Retina (tissue), 1 donor: Measurements from ENCODE around the gene INSYN2A.
A peak's percentile ranks its signal among the peaks of the same experiment; 100 is the strongest.

Source experiments
- DNase-seq: peaks from one replicate; pipeline ENCODE4 v3.0.0-alpha.2; 2016

INSYN2A gene

GRCh38 chr10:127196282-127197153 is at the start of gene INSYN2A:
Gene INSYN2A (minus strand): TSS chr10:127196591. CDS start chr10:127176395, 20,196 bp downstream.
- DNase-seq = peak; percentile 83

GRCh38 chr10:127245456-127245855 is 49.1 kb upstream of the INSYN2A start:
- no peak for DNase-seq

- no peak for DNase-seq
Observed at GRCh38 chr10:127243490-127244272, 47.3 kb upstream of the INSYN2A start.

GRCh38 chr10:127242914-127243313 is 46.5 kb upstream of the INSYN2A start:
- DNase-seq = no peak

GRCh38 chr10:127236266-127236665 is 39.9 kb upstream of the INSYN2A start:
- no peak for DNase-seq

GRCh38 chr10:127234306-127234800 is 38.0 kb upstream of the INSYN2A start:
- no peak for DNase-seq

GRCh38 chr10:127228195-127228787 is 31.9 kb upstream of the INSYN2A start:
- DNase-seq = peak; percentile 23

- DNase-seq = no peak
Observed at GRCh38 chr10:127227663-127228062, 31.3 kb upstream of the INSYN2A start.

- no peak for DNase-seq
Observed at GRCh38 chr10:127227027-127227426, 30.6 kb upstream of the INSYN2A start.

GRCh38 chr10:127221281-127221680 is 24.9 kb upstream of the INSYN2A start:
- no peak for DNase-seq

DNA sequence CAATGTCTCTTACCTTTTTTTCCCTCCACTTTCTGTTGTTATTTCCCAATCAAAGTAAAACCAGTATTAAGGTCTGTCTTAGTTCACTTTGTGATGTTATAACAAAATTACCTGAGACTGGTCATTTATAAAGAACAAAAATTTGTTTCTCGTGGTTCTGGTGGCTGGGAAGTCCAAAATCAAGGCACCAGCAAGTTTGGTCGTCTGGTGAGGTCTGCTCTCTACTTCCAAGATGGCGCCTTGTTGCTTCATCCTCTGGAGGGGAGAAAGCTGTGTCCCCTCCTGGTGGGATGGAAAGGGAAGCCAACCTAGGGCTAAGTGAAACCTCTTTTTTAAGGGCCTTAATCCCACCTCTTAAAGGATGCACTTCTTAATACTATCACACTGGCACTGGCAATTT is 22.3 kb upstream of the INSYN2A start:
- DNase-seq = no peak

DNA sequence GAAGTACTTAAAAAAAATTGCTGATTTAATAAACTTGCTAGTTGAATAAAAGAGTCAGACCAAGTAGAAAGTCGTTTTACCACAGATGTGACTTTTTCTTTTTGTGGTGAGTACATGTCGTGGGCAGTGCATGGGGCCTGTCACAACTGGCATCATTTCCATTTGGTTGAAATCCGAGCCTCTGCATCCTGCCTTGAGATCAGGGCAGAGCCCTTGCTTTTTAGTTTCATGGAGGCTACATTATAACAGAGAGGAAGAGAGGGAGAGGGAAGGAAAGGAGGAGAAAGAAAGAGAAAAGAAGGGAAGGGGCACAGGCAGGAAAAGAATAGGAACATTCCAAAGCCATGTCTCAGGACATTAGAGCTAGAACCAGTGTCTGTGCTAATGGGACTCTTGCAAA is 20.4 kb upstream of the INSYN2A start:
- DNase-seq = no peak

DNA sequence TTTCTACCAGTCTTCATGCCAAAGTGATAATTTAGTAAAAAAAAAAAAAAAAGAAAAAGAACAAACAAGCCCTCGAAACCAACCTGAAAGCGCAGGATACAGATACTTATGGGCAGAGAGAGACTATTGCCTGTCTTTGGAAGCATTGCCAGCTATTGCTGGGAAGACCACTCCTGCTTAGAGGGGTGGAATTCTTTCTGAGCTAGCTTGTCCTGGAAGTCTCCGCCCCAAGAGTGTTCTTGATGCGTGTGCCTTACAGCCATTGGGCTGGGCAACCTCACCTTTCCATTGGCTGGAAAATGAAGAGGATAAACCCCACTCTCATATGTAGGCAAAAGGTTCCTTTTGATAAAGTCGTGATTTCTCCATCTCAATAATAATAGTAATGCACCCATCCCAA is 19.9 kb upstream of the INSYN2A start:
- no peak for DNase-seq

GRCh38 chr10:127215866-127216265 is 19.5 kb upstream of the INSYN2A start:
- DNase-seq = no peak

DNA sequence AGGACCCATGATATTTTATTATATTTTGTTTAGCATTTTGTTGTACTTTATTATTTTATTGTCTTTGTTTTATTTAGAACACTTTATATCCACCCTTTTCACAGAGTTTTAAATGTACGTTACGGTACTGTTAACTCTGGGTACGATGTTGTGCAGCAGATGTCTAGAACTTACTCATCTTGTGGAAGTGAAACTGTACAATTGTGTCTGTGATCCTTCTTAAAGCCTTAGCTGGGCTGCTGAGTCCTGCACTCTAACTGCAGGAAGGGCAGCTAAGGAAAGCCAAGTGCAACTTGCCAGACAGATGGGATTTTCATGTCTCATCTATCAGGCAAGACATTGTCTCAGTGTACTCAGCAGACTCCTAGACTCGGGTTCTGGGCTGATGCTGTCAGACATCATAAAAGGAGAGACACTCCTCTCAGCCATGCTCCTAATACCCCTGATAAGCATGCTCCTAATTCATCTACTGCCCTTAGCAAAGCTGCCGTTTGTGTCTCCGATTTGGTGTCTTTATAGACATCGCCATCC is 14.6 kb upstream of the INSYN2A start:
- DNase-seq = no peak

DNA sequence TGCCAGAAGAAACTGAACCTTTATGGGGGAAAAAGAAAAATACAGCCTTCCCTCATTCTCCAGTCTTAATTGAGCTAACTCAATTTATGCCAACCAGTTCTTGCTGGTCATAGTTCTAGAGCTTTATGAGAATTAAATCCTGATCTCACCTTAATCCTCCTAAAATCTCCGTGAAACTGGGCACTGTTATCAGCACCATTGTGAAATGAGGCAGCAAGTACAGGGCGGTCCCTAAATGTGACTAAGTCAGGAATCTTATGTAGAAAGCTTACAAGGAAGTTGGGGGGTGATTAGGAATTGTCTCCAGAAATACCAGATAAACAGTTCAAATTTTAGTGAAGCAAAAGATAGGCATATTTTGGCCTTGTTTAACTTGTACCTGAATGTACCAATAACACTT is 10.7 kb upstream of the INSYN2A start:
- DNase-seq = no peak

- no peak for DNase-seq
Observed at GRCh38 chr10:127203067-127203466, 6.7 kb upstream of the INSYN2A start.

- DNase-seq = no peak
Observed at GRCh38 chr10:127200646-127201045, 4.3 kb upstream of the INSYN2A start.

DNA sequence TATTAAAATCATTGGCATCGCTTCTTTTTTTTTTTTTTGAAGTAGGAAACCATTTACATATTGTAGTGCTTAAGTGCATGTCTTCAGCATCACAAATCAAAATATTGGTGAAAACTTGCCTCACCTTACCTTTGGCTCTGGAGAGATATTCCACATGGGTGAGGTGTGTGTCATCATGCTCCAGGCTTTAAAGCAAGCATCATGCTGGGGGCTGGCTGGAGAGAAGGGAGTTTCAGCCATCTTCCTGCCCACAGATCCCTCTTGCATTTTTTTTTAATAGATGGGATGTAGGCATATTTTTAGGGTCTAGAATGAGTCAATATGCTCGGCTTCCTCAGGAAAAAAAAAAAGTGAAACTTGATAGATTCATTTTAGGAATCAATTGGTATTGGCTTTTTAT is 2.3 kb upstream of the INSYN2A start:
- no peak for DNase-seq

- DNase-seq = no peak
Observed at GRCh38 chr10:127198307-127198706, 1.9 kb upstream of the INSYN2A start.

- no peak for DNase-seq
Observed at GRCh38 chr10:127197154-127197432, 702 bp upstream of the INSYN2A start.

GRCh38 chr10:127195571-127196281 is 665 bp downstream of the INSYN2A start:
- peak; percentile 82 for DNase-seq

DNA sequence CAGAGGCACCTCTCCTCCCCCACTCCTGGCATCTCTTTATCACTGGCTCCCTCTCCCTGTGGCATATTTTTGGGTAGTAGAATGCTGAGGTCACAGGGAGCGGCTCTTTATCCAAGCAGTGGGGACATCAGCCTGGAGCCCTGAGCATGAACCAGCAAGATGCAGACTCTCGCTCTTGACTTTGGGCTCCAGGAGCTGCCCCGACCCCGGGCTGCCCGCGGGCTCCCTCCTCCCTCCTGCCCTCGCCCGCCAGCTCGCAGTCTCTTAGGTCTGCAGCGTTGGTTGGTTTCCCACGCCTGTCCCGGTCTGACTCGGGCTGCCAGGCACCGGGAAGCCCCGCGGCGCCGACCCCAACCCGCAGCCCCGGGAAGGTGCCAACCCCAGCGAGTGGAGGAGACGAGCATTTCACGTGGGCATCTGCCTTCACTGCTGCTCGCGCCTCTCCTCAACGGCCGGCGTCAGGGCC is 1.3 kb downstream of the INSYN2A start:
- peak; percentile 70 for DNase-seq
